ENCODE data around the gene SHC2. TPM values are rescaled to one million over a fixed set of nuclear protein-coding genes. Genes with fewer than 3 reads are reported as not detected.
"Not testable (repeated sequence)": the region's sequence is repeated elsewhere in the genome, so short reads cannot be mapped to it uniquely, and the experiment has no call there.

The SHC2 gene
- total RNA-seq, 1 experiment from 2014 or later: 1.1 TPM

GRCh38 chr19:394857-395256 lies 66.0 kb downstream of the SHC2 start:
- not testable (repeated sequence) for DNase-seq (ENCODE audit: extremely low read depth, low read depth)

DNA sequence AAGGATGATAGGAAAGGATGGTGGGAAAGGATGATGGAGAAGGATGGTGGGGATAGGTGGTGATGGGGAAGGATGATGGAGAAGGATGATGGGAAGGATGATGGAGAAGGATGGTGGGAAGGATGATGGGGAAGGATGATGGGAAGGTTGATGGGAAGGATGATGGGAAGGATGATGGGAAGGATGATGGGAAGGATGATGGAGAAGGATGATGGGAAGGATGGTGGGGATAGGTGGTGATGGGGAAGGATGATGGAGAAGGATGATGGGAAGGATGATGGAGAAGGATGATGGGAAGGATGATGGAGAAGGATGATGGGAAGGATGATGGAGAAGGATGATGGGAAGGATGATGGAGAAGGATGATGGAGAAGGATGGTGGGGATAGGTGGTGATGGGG lies 67.3 kb downstream of the SHC2 start:
- not testable (repeated sequence) for DNase-seq (ENCODE audit: extremely low read depth, low read depth)

DNA sequence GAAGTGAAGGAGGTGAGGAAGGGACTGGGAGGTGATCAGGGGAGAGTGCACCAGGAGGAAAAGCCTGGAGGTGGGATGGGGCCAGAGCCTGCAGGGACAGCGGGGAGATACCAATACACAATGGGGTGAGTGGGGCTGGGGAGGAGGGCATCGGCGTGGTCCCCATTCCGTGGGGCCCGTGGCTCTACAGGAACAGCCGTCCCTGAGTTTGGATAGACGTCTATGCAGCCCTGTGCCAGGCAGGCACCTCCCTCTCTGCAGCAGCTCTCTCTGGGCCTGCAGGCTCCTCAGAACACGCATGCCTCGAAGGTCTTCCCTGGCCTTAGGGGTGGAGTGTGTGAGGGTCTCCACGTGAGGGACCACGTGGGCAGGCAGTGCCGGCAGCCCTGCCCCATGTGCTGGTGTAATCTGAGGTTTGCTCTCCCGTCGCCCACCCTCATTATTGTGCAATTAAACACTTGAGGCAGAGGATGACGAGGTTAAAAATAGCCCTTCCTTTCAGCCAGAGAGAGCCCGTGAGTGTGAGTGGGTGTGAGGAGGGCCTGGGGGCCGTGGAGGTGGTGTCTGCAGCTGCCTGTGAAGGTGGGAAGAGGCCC lies 68.4 kb downstream of the SHC2 start:
- no peak for DNase-seq (ENCODE audit: extremely low read depth, low read depth)

DNA sequence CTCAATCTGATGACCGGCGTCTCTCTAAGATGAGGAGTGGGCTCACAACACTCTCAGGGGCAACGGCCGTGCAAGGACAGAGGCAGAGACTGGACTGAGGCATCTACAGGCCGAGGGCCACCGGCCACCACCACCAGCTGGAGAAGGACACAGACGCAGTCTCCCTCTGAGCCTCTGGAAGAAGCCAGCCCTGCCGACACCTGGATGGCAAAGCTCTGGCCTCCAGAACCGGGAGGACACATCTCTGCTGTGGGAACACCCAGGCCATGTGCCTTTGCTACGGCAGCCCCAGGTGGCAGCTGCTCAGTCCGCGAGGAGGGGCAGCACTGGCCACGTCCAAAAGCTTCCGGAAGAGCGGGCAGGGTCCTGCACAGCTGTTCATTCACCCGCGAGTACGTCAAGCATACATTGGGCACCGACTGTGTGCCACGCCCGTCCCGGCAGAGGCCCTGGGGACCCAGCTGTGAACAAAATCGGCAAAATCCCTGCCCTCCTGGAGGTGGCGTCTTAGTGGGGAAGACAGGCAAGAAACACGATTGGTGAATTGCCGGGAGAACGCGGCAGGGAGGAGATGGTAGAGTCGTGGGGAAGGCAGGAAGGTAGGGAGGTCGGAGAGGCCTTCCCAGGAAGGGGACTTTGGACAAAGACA lies 69.0 kb downstream of the SHC2 start:
- DNase-seq (ENCODE audit: extremely low read depth, low read depth): no peak

- no peak for DNase-seq (ENCODE audit: extremely low read depth, low read depth)
These were observed 69.7 kb downstream of the SHC2 start for GRCh38 chr19:391207-391557.

- DNase-seq (ENCODE audit: extremely low read depth, low read depth): no peak
These were observed 70.2 kb downstream of the SHC2 start for GRCh38 chr19:390386-391206.

DNA sequence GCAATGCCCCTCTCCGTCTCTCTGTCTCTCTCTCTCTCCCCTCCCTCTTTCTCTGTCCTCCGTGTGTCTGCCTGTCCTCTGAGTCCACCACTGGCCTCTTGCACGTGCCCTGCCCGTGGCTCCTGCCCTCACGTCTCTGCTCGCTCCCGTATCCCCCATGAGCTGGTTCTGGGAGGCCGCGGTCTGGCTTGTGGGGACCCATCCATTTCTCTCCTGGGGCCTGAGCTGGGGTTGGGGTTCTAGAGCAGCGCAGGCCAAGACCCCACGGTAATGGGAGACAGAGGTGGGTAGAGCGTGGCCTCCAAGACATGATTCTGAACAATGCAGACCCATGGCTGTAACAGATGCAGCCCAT lies 70.9 kb downstream of the SHC2 start:
- DNase-seq (ENCODE audit: extremely low read depth, low read depth): no peak

GRCh38 chr19:389255-389934 lies 71.4 kb downstream of the SHC2 start:
- DNase-seq (ENCODE audit: extremely low read depth, low read depth): no peak

- no peak for DNase-seq (ENCODE audit: extremely low read depth, low read depth)
These were observed 72.1 kb downstream of the SHC2 start for GRCh38 chr19:388691-389090.

DNA sequence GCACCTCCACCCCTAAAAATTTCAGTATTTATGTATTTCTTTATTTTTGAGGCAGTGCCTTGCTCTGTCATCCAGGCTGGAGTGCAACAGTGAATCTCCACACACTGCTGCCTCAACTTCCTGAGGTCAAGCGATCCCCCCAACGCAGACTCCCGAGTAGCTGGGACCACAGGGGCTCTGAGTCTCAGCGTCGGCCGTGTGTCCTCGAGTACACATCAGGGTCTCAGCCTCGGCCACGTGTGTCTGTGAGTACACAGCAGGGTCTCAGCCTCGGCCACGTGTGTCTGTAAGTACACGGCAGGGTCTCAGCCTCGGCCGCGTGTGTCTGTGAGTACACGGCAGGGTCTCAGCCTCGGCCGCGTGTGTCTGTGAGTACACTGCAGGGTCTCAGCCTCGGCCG lies 73.1 kb downstream of the SHC2 start:
- no peak for DNase-seq (ENCODE audit: extremely low read depth, low read depth)

GRCh38 chr19:386632-387301 lies 74.1 kb downstream of the SHC2 start:
- DNase-seq (ENCODE audit: extremely low read depth, low read depth): not testable (repeated sequence)

GRCh38 chr19:386189-386588 lies 74.6 kb downstream of the SHC2 start:
- DNase-seq (ENCODE audit: extremely low read depth, low read depth): not testable (repeated sequence)

- DNase-seq (ENCODE audit: extremely low read depth, low read depth): no peak
These were observed 76.0 kb downstream of the SHC2 start for GRCh38 chr19:384799-385169.

- DNase-seq (ENCODE audit: extremely low read depth, low read depth): no peak
These were observed 76.7 kb downstream of the SHC2 start for GRCh38 chr19:383922-384798.

GRCh38 chr19:383040-383439 lies 77.8 kb downstream of the SHC2 start:
- DNase-seq (ENCODE audit: extremely low read depth, low read depth): no peak

GRCh38 chr19:382578-382977 lies 78.3 kb downstream of the SHC2 start:
- DNase-seq (ENCODE audit: extremely low read depth, low read depth): not testable (repeated sequence)

DNA sequence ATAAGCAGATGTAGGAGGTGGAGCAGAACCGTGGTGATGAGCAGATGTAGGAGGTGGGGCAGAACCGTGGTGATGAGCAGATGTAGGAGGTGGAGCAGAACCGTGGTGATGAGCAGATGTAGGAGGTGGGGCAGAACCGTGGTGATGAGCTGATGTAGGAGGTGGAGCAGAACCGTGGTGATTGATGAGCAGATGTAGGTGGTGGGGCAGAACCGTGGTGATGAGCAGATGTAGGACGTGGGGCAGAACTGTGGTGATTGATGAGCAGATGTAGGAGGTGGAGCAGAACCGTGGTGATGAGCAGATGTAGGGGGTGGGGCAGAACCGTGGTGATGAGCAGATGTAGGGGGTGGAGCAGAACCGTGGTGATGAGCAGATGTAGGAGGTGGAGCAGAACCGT lies 78.9 kb downstream of the SHC2 start:
- not testable (repeated sequence) for DNase-seq (ENCODE audit: extremely low read depth, low read depth)

DNA sequence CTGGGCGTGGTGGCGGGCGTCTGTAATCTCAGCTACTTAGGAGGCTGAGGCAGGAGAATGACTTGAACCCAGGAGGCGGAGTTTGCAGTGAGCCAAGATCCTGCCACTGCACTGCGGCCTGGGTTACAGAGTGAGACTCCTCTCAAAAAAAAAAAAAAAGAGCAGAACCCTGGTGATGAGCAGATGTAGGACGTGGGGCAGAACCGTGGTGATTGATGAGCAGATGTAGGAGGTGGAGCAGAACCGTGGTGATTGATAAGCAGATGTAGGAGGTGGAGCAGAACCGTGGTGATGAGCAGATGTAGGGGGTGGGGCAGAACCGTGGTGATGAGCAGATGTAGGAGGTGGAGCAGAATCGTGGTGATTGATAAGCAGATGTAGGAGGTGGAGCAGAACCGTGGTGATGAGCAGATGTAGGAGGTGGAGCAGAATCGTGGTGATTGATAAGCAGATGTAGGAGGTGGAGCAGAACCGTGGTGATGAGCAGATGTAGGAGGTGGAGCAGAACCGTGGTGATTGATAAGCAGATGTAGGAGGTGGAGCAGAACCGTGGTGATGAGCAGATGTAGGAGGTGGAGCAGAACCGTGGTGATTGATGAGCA lies 80.1 kb downstream of the SHC2 start:
- DNase-seq (ENCODE audit: extremely low read depth, low read depth): not testable (repeated sequence)

GRCh38 chr19:379796-380195 lies 81.0 kb downstream of the SHC2 start:
- no peak for DNase-seq (ENCODE audit: extremely low read depth, low read depth)

GRCh38 chr19:378706-379105 lies 82.1 kb downstream of the SHC2 start:
- no peak for DNase-seq (ENCODE audit: extremely low read depth, low read depth)
